Endodermal cell (in vitro differentiated cells): ENCODE measurements around the gene BGN. TPM values are rescaled to one million over a fixed set of nuclear protein-coding genes. Genes with fewer than 3 reads are reported as not detected.

Source experiments
- DNase-seq: peaks from one replicate; pipeline ENCODE4 v3.0.0-alpha.2; 2017
- H3K27ac ChIP-seq: 2 replicates; pipeline ENCODE4 v1.5.1; 2013; ENCODE audit warnings: mild to moderate bottlenecking, low read depth, low read length, moderate library complexity
- H3K27me3 ChIP-seq: 2 replicates; pipeline ENCODE4 v1.6.1; 2013; ENCODE audit warnings: mild to moderate bottlenecking, low read length, moderate library complexity; ENCODE audit not compliant: insufficient read depth, control insufficient read depth, poor library complexity, severe bottlenecking
- H3K36me3 ChIP-seq: 2 replicates; pipeline ENCODE4 v1.7.0; 2013; ENCODE audit warnings: mild to moderate bottlenecking, low read length, moderate library complexity; ENCODE audit not compliant: control insufficient read depth, insufficient read depth
- H3K4me1 ChIP-seq: one replicate; pipeline ENCODE4 v1.7.0; 2013; ENCODE audit warnings: low read length; ENCODE audit not compliant: control insufficient read depth, insufficient read depth
- H3K4me3 ChIP-seq: 2 replicates; pipeline ENCODE4 v1.5.1; 2013; ENCODE audit warnings: mild to moderate bottlenecking, low read length, moderate library complexity
- H3K9ac ChIP-seq: 2 replicates; pipeline ENCODE4 v1.6.1; 2013; ENCODE audit warnings: mild to moderate bottlenecking, low read length, moderate library complexity; ENCODE audit not compliant: poor library complexity, severe bottlenecking; ENCODE audit errors: extremely low read depth
- H3K9me3 ChIP-seq: 2 replicates; pipeline ENCODE4 v1.6.1; 2013; ENCODE audit warnings: mild to moderate bottlenecking, low read length, moderate library complexity; ENCODE audit not compliant: control insufficient read depth
- H3K27ac Mint-ChIP-seq: 2 replicates; pipeline ENCODE4 v1.8.0; 2020; ENCODE audit warnings: mixed read lengths
- H3K27me3 Mint-ChIP-seq: 2 replicates; pipeline ENCODE4 v1.8.0; 2021; ENCODE audit warnings: mild to moderate bottlenecking, mixed read lengths; ENCODE audit not compliant: insufficient read depth
- H3K36me3 Mint-ChIP-seq: 2 replicates; pipeline ENCODE4 v1.8.0; 2020; ENCODE audit warnings: low read depth, mixed read lengths
- H3K4me1 Mint-ChIP-seq: 2 replicates; pipeline ENCODE4 v1.8.0; 2020; ENCODE audit warnings: mixed read lengths
- H3K4me3 Mint-ChIP-seq: 2 replicates; pipeline ENCODE4 v1.8.0; 2020; ENCODE audit warnings: mild to moderate bottlenecking, moderate library complexity, mixed read lengths
- H3K9me3 Mint-ChIP-seq: 2 replicates; pipeline ENCODE4 v1.8.0; 2020; ENCODE audit warnings: mild to moderate bottlenecking, mixed read lengths
- CTCF ChIP-seq: fragments of 200-600 bp; sonication (generic); conservative IDR thresholded peaks from 2 replicates; pipeline ENCODE4 v1.5.0; 2021; ENCODE audit warnings: antibody characterized with exemption, mild to moderate bottlenecking
- WGBS, 2 experiments: methylation state at CpG; one replicate each; pipeline versions ENCODE4 v1.1.5 to v1.1.7; 2013; ENCODE audit warnings: missing lambda C conversion rate in 2 of 2, mixed read lengths in 1 of 2; ENCODE audit not compliant: insufficient coverage in 1 of 2, insufficient read length in 1 of 2; 5-methylcytosine and 5-hydroxymethylcytosine counted together
- total RNA-seq, 2 donors: library from RNA; stranded (reverse); fragmentation: NEBNext Ultra II Directional in 1 of 2; extraction: Animal tissue kit (Norgen Biotek cat#: 25700) in 1 of 2; gene quantifications; 2 replicates in 1 of 2; 3 replicates in 1 of 2; pipeline ENCODE4 v1.2.1, GENCODE V29; 2021

Gene BGN
- total RNA-seq, 2 donors from 2014 or later = 1.2 to 1.6 TPM

- no peaks in the 10 kb centered on the region for H3K4me1 ChIP-seq
- H3K36me3 Mint-ChIP-seq = no peaks in the 10 kb centered on the region
- WGBS, 2 experiments = 90 to 93% methylated on average over 2 to 10 of the region's 10 CpGs
- no peaks in the 10 kb centered on the region for H3K36me3 ChIP-seq
- H3K9me3 ChIP-seq = no peaks in the 10 kb centered on the region
- peaks cover 53% of the 10 kb centered on the region for H3K9me3 Mint-ChIP-seq
- no peak overlapping the region for H3K4me3 Mint-ChIP-seq
- TF ChIP-seq CTCF = no peak
- no peaks in the 10 kb centered on the region for H3K27me3 ChIP-seq
- no peaks in the 10 kb centered on the region for H3K4me1 Mint-ChIP-seq
- H3K27ac ChIP-seq = no peak overlapping the region
- H3K27ac Mint-ChIP-seq = no peak overlapping the region
- H3K9ac ChIP-seq = no peak overlapping the region
- no peak for DNase-seq
- H3K27me3 Mint-ChIP-seq = peaks cover 6% of the 10 kb centered on the region
- H3K4me3 ChIP-seq = no peak overlapping the region
Measured at GRCh38 chrX:153526801-153527200, 32.0 kb downstream of the BGN start.

- Histone ChIP-seq H3K4me3 (no peak overlapping the region), H3K9ac (no peak overlapping the region), H3K9me3 (no peaks in the 10 kb centered on the region), H3K27me3 (no peaks in the 10 kb centered on the region), H3K4me1 (no peaks in the 10 kb centered on the region), H3K27ac (no peak overlapping the region), H3K36me3 (no peaks in the 10 kb centered on the region)
- H3K9me3 Mint-ChIP-seq = peaks cover 54% of the 10 kb centered on the region
- no peak for DNase-seq
- TF ChIP-seq CTCF = no peak
- H3K4me3 Mint-ChIP-seq = no peak overlapping the region
- no peaks in the 10 kb centered on the region for H3K36me3 Mint-ChIP-seq
- H3K27me3 Mint-ChIP-seq = peaks cover 4% of the 10 kb centered on the region
- 93% methylated on average over 14 of the region's 15 CpGs; no CpG with 5 or more reads in 1 of the 2 experiments for WGBS, 2 experiments
- no peak overlapping the region for H3K27ac Mint-ChIP-seq
- H3K4me1 Mint-ChIP-seq = no peaks in the 10 kb centered on the region
Measured at GRCh38 chrX:153527208-153527607, 32.4 kb downstream of the BGN start.

- Histone ChIP-seq H3K36me3 (no peaks in the 10 kb centered on the region), H3K9me3 (no peaks in the 10 kb centered on the region), H3K9ac (no peak overlapping the region), H3K27me3 (no peaks in the 10 kb centered on the region), H3K27ac (no peak overlapping the region), H3K4me1 (no peaks in the 10 kb centered on the region), H3K4me3 (no peak overlapping the region)
- DNase-seq = no peak
- H3K4me3 Mint-ChIP-seq = no peak overlapping the region
- H3K9me3 Mint-ChIP-seq = peaks cover 63% of the 10 kb centered on the region
- no peaks in the 10 kb centered on the region for H3K36me3 Mint-ChIP-seq
- no peak overlapping the region for H3K27ac Mint-ChIP-seq
- WGBS, 2 experiments = 86 to 100% methylated on average over 1 to 18 of the region's 20 CpGs
- H3K4me1 Mint-ChIP-seq = no peaks in the 10 kb centered on the region
- peaks cover 1% of the 10 kb centered on the region for H3K27me3 Mint-ChIP-seq
- no peak for TF ChIP-seq CTCF
Measured at GRCh38 chrX:153530411-153531129, 35.8 kb downstream of the BGN start.
